ENCODE measurements around the gene ART3.

Gene ART3

GRCh38 chr4:76074993-76075600 is 588 bp downstream of the ART3 start:
- DNase-seq, result no peak

- DNase-seq, result no peak
These were observed 3.6 kb downstream of the ART3 start for GRCh38 chr4:76078033-76078613.

GRCh38 chr4:76083386-76083988 is 9.0 kb downstream of the ART3 start:
- no peak for DNase-seq

- no peak for DNase-seq
These were observed 10.0 kb downstream of the ART3 start for GRCh38 chr4:76084542-76084941.

- DNase-seq, result no peak
These were observed 12.7 kb downstream of the ART3 start for GRCh38 chr4:76087007-76087769.

GRCh38 chr4:76088719-76089118 is 14.2 kb downstream of the ART3 start:
- DNase-seq, result no peak

- peak; percentile 26 for DNase-seq
These were observed 15.8 kb downstream of the ART3 start for GRCh38 chr4:76090241-76090691.

GRCh38 chr4:76091052-76091451 is 16.5 kb downstream of the ART3 start:
- no peak for DNase-seq

- DNase-seq, result no peak
These were observed 21.1 kb downstream of the ART3 start for GRCh38 chr4:76095568-76095967.

GRCh38 chr4:76096076-76096475 is 21.6 kb downstream of the ART3 start:
- DNase-seq, result no peak

- DNase-seq, result no peak
These were observed 31.1 kb downstream of the ART3 start for GRCh38 chr4:76105652-76106051.

- no peak for DNase-seq
These were observed 31.9 kb downstream of the ART3 start for GRCh38 chr4:76106442-76106841.

GRCh38 chr4:76108467-76109181 is 34.1 kb downstream of the ART3 start:
- no peak for DNase-seq

- no peak for DNase-seq
These were observed 42.3 kb downstream of the ART3 start for GRCh38 chr4:76116821-76117220.

GRCh38 chr4:76117536-76117935 is 43.0 kb downstream of the ART3 start:
- DNase-seq, result no peak

- DNase-seq, result no peak
These were observed 45.7 kb downstream of the ART3 start for GRCh38 chr4:76120199-76120598.

GRCh38 chr4:76125816-76126215 is 51.3 kb downstream of the ART3 start:
- no peak for DNase-seq

- DNase-seq, result no peak
These were observed 53.2 kb downstream of the ART3 start for GRCh38 chr4:76127754-76128153.

- no peak for DNase-seq
These were observed 66.7 kb downstream of the ART3 start for GRCh38 chr4:76141241-76141640.

- DNase-seq, result no peak
These were observed 70.0 kb downstream of the ART3 start for GRCh38 chr4:76144546-76144945.

- DNase-seq, result peak; percentile 43
These were observed 73.1 kb downstream of the ART3 start for GRCh38 chr4:76147454-76148141.

- peak; percentile 96 for DNase-seq
These were observed 73.8 kb downstream of the ART3 start, which contains the start of gene NUP54 for GRCh38 chr4:76148142-76148865. TSS of gene NUP54 (minus strand) at chr4:76148397. CDS start at chr4:76148374, 23 bp downstream.
